IMR-90 (cell line): ENCODE measurements around the gene MLLT1. TPM values are rescaled to one million over a fixed set of nuclear protein-coding genes. Genes with fewer than 3 reads are reported as not detected.

Experiments used
- ATAC-seq: fragments of 200-7000 bp; cut with Tn5 transposase; 2 replicates; pipeline ENCODE4 v1.9.1; 2020; ENCODE audit warnings: low read depth, mild to moderate bottlenecking, moderate library complexity
- BruUV-seq: library from RNA; stranded (reverse); fragments of 400-500 nt; replicated peaks from 2 replicates; lab custom pipeline; 2021; lab: Mats Ljungman, UMichigan
- CTCF ChIA-PET: fragments of 300-600 bp; formaldehyde crosslinking; extraction: SDS; loops from one replicate; lab custom pipeline; 2021; ENCODE audit warnings: antibody characterized with exemption; lab: Yijun Ruan, JAX
- POLR2A ChIA-PET: fragments of 300-600 bp; sonication (Branson Sonifier 250); formaldehyde crosslinking; loops from one replicate; lab custom pipeline; 2022; ENCODE audit warnings: antibody characterized with exemption; ENCODE audit not compliant: unreplicated experiment; lab: Charles Lee
- DNase-seq: peaks from one replicate; pipeline ENCODE4 v3.0.0; 2013
- H2AFZ ChIP-seq: replicated peaks from 2 replicates; pipeline ENCODE3; 2013; ENCODE audit warnings: low read length, mild to moderate bottlenecking; ENCODE audit not compliant: poor library complexity
- H2AK5ac ChIP-seq: 2 replicates; pipeline ENCODE4 v1.6.1; 2013; ENCODE audit warnings: low read depth, low read length, inconsistent platforms
- H2AK9ac ChIP-seq: replicated peaks from 2 replicates; pipeline ENCODE3; 2013; ENCODE audit warnings: mild to moderate bottlenecking, low read depth, low read length, moderate library complexity; ENCODE audit not compliant: poor library complexity
- H2BK120ac ChIP-seq: 2 replicates; pipeline ENCODE4 v1.6.1; 2013; ENCODE audit warnings: low read depth, low read length, inconsistent platforms
- H2BK15ac ChIP-seq: 3 replicates; pipeline ENCODE4 v1.6.1; 2013; ENCODE audit warnings: low read depth, low read length, inconsistent platforms
- H2BK20ac ChIP-seq: 2 replicates; pipeline ENCODE4 v1.6.1; 2013; ENCODE audit warnings: low read depth, mild to moderate bottlenecking, inconsistent platforms, low read length, moderate library complexity
- H2BK5ac ChIP-seq: 2 replicates; pipeline ENCODE4 v1.6.1; 2013; ENCODE audit warnings: mild to moderate bottlenecking, low read depth, low read length, inconsistent platforms; ENCODE audit not compliant: poor library complexity, severe bottlenecking
- H3K14ac ChIP-seq: replicated peaks from 2 replicates; pipeline ENCODE4 v1.6.1; 2013; ENCODE audit warnings: low read depth, low read length, inconsistent platforms
- H3K18ac ChIP-seq: 2 replicates; pipeline ENCODE4 v1.6.1; 2013; ENCODE audit warnings: low read depth, low read length, control low read depth
- H3K23ac ChIP-seq: 2 replicates; pipeline ENCODE4 v1.6.1; 2013; ENCODE audit warnings: low read depth, low read length, inconsistent platforms
- H3K27ac ChIP-seq: 2 replicates; pipeline ENCODE4 v1.5.1; 2013; ENCODE audit warnings: mild to moderate bottlenecking, control low read depth, low read length; ENCODE audit not compliant: insufficient read depth
- H3K27me3 ChIP-seq: 2 replicates; pipeline ENCODE4 v1.6.1; 2013; ENCODE audit warnings: low read length; ENCODE audit not compliant: control insufficient read depth, insufficient read depth
- H3K36me3 ChIP-seq: 2 replicates; pipeline ENCODE4 v1.6.1; 2013; ENCODE audit warnings: low read length, mixed read lengths; ENCODE audit not compliant: control insufficient read depth, insufficient read depth
- H3K4ac ChIP-seq: 2 replicates; pipeline ENCODE4 v1.6.1; 2013; ENCODE audit warnings: low read depth, low read length, inconsistent platforms
- H3K4me1 ChIP-seq: 2 replicates; pipeline ENCODE4 v1.6.1; 2013; ENCODE audit warnings: low read length, mixed read lengths; ENCODE audit not compliant: control insufficient read depth, insufficient read depth
- H3K4me2 ChIP-seq: 2 replicates; pipeline ENCODE4 v1.6.1; 2013; ENCODE audit warnings: low read depth, mild to moderate bottlenecking, control low read depth, low read length, moderate library complexity
- H3K4me3 ChIP-seq: 2 replicates; pipeline ENCODE4 v1.5.1; 2013; ENCODE audit warnings: low read depth, mild to moderate bottlenecking, control low read depth, low read length, moderate library complexity; ENCODE audit not compliant: insufficient read depth
- H3K56ac ChIP-seq: 2 replicates; pipeline ENCODE4 v1.6.1; 2013; ENCODE audit warnings: low read length, inconsistent platforms; ENCODE audit not compliant: insufficient read depth; ENCODE audit errors: extremely low read depth
- H3K79me1 ChIP-seq, 2 experiments: 2 replicates each; pipeline ENCODE4 v1.6.1; 2013; ENCODE audit warnings: low read length in 2 of 2, inconsistent platforms in 1 of 2, low read depth in 1 of 2
- H3K9ac ChIP-seq: 2 replicates; pipeline ENCODE4 v1.6.1; 2013; ENCODE audit warnings: low read depth, low read length, control low read depth
- H3K9me1 ChIP-seq: 2 replicates; pipeline ENCODE4 v1.6.1; 2013; ENCODE audit warnings: low read length, inconsistent platforms; ENCODE audit not compliant: insufficient read depth
- H3K9me3 ChIP-seq: 2 replicates; pipeline ENCODE4 v1.6.1; 2013; ENCODE audit warnings: low read length; ENCODE audit not compliant: control insufficient read depth, insufficient read depth
- H4K20me1 ChIP-seq: 2 replicates; pipeline ENCODE4 v1.6.1; 2013; ENCODE audit warnings: low read length, inconsistent platforms; ENCODE audit not compliant: insufficient read depth
- H4K5ac ChIP-seq: 2 replicates; pipeline ENCODE4 v1.6.1; 2013; ENCODE audit warnings: mild to moderate bottlenecking, low read depth, low read length, control low read depth
- H4K8ac ChIP-seq, 2 experiments: 2 replicates each; pipeline ENCODE4 v1.6.1; 2013; ENCODE audit warnings: low read depth in 2 of 2, low read length in 2 of 2, control low read depth in 1 of 2, inconsistent platforms in 1 of 2
- H4K91ac ChIP-seq: 2 replicates; pipeline ENCODE4 v1.6.1; 2013; ENCODE audit warnings: low read depth, low read length, inconsistent platforms; ENCODE audit not compliant: insufficient read depth
- BHLHE40 ChIP-seq: fragments of 150-350 bp; IDR thresholded peaks from 2 replicates; pipeline ENCODE4 v1.6.1; 2016; ENCODE audit warnings: mild to moderate bottlenecking, low read depth, low read length
- CEBPB ChIP-seq: IDR thresholded peaks from 2 replicates; pipeline ENCODE4 v1.6.1; 2012; ENCODE audit warnings: low read depth, low read length, improper control_type of control experiment
- MXI1 ChIP-seq: IDR thresholded peaks from 2 replicates; pipeline ENCODE4 v1.6.1; 2012; ENCODE audit warnings: low read depth, mild to moderate bottlenecking, low read length, moderate library complexity, borderline replicate concordance
- NFE2L2 ChIP-seq: fragments of 150-350 bp; IDR thresholded peaks from 2 replicates; pipeline ENCODE4 v1.6.1; 2016; ENCODE audit warnings: low read depth, mild to moderate bottlenecking, low read length
- RAD21 ChIP-seq: IDR thresholded peaks from 2 replicates; pipeline ENCODE4 v1.6.1; 2012; ENCODE audit warnings: low read length, improper control_type of control experiment
- RCOR1 ChIP-seq: IDR thresholded peaks from 2 replicates; pipeline ENCODE4 v1.6.1; 2012; ENCODE audit warnings: mild to moderate bottlenecking, low read length, improper control_type of control experiment; ENCODE audit not compliant: insufficient replicate concordance
- SMC3 ChIP-seq: fragments of 150-350 bp; IDR thresholded peaks from 2 replicates; pipeline ENCODE4 v1.6.1; 2016; ENCODE audit warnings: low read depth, mild to moderate bottlenecking, antibody characterized with exemption, low read length, moderate library complexity
- WGBS, 2 experiments: methylation state at CpG; one replicate each; pipeline versions ENCODE4 v1.1.5 to v1.1.7; 2013; ENCODE audit warnings: missing lambda C conversion rate in 2 of 2; ENCODE audit not compliant: insufficient read length in 1 of 2; ENCODE audit errors: extremely low coverage in 2 of 2; 5-methylcytosine and 5-hydroxymethylcytosine counted together
- dilution Hi-C: fragments of 300-500 bp; cut with HindIII; formaldehyde crosslinking; loops from one replicate; pipeline ENCODE4 v1.14.3; 2018; ENCODE audit warnings: low sequenced_read_pairs; ENCODE audit not compliant: unreplicated experiment
- in situ Hi-C: fragments of 300-500 bp; cut with MboI; formaldehyde crosslinking; loops from 3 replicates; pipeline ENCODE4 v1.14.3; 2019; ENCODE audit warnings: low sequenced_read_pairs, inconsistent platforms, mixed read lengths
- intact Hi-C: fragments of 100-400 bp; cut with micrococcal nuclease; formaldehyde crosslinking; loops from 2 replicates; pipeline ENCODE4 v1.10.0; 2022
- polyA plus RNA-seq, 3 experiments: library from polyadenylated mRNA; depleted of rRNA; stranded (reverse); fragments of >200 nt; gene quantifications; 2 replicates each; pipeline ENCODE4 v1.2.3, GENCODE V29; 2012; ENCODE audit warnings: low replicate concordance in 1 of 3
- total RNA-seq: library from RNA; depleted of rRNA; stranded (reverse); fragments of >200 nt; gene quantifications from 2 replicates; pipeline ENCODE4 v1.2.3, GENCODE V29; 2012
- TF ChIP-seq, protein P1 (sequence below): conservative IDR thresholded peaks from 2 replicates; pipeline ENCODE4 v1.5.1; 2012; ENCODE audit warnings: mild to moderate bottlenecking, low read depth, low read length, improper control_type of control experiment

The MLLT1 gene
- total and polyA plus RNA-seq, 2 of the 4 experiments (the other 2 are of a cell fraction) = 1.3 to 30.6 TPM

DNA sequence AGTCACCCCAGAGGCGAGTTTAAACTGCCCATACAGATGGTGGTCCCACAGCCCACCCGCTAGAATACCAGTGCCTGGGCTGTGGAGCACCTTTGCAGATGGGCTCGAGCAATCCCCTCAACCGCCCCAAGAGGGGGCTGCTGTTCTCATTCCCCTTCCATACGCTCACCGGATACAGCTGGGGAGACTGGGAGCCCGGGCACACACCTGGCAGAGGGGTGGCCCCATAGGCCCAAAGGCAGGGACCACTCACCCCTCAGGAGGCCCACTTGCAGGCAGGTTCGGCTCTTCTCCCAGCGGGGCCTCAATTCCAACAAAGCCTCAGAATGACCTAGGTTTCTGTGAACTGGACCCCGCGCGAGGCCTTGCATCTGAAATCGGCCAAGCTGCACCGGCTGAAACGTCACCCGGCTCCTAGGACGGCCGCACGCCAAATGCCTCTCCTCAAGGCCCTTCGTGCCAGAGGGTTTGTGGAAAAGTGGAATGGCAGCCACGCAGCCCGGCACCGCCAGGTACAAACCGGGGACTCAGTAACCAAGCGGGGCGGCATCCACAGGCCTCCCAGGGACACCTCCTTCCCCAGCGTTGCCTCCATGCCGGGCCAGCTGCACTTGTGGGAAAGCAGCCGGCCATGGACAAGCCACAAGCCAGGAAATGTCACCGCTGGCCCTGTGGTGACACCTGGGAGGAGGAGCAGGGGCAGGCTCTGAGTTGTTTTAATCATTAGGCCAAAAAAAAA lies 18.7 kb downstream of the MLLT1 start:
- Histone ChIP-seq H3K18ac (no peak overlapping the region), H2BK15ac (no peak overlapping the region), H4K8ac (no peak overlapping the region), H3K14ac (no peak overlapping the region), H3K9me3 (no peaks in the 10 kb centered on the region), H4K91ac (no peak overlapping the region), H3K27ac (no peak overlapping the region), H2AK5ac (no peak overlapping the region), H3K4me3 (no peak overlapping the region), H2BK20ac (no peak overlapping the region), H3K4ac (no peak overlapping the region), H3K4me2 (no peak overlapping the region), H2BK5ac (no peak overlapping the region), H3K9ac (no peak overlapping the region), H3K27me3 (no peaks in the 10 kb centered on the region), H2AK9ac (no peak overlapping the region), H3K79me1 (peaks cover 36 to 90% of the 10 kb centered on the region in 2 experiments), H3K36me3 (peaks cover 50% of the 10 kb centered on the region), H2BK120ac (no peak overlapping the region), H3K4me1 (peaks cover 22% of the 10 kb centered on the region), H3K56ac (no peak overlapping the region), H4K5ac (no peak overlapping the region), H2AFZ (no peak overlapping the region), H3K23ac (no peak overlapping the region), H3K9me1 (peaks cover 17% of the 10 kb centered on the region), H4K20me1 (peaks cover 57% of the 10 kb centered on the region)
- 91% methylated on average over 10 of the region's 30 CpGs; no CpG with 5 or more reads in 1 of the 2 experiments for WGBS, 2 experiments
- no TSS peak for BruUV-seq
- ChIA-PET POLR2A (no interaction called here), CTCF (no interaction called here)
- in situ Hi-C loops (no loop called here), dilution Hi-C loops (no loop called here), intact Hi-C loops (no loop called here)
- DNase-seq (peak; percentile 22), ATAC-seq (peak; percentile 43)
- TF ChIP-seq CEBPB = no peak
- no peak for TF ChIP-seq BHLHE40
- no peak for TF ChIP-seq RCOR1
- TF ChIP-seq RAD21 = peak; percentile 42
- TF ChIP-seq MXI1 = no peak
- TF ChIP-seq SMC3 = peak; percentile 38; the same call in 1 of the 2 replicates
- TF ChIP-seq, protein P1, sequence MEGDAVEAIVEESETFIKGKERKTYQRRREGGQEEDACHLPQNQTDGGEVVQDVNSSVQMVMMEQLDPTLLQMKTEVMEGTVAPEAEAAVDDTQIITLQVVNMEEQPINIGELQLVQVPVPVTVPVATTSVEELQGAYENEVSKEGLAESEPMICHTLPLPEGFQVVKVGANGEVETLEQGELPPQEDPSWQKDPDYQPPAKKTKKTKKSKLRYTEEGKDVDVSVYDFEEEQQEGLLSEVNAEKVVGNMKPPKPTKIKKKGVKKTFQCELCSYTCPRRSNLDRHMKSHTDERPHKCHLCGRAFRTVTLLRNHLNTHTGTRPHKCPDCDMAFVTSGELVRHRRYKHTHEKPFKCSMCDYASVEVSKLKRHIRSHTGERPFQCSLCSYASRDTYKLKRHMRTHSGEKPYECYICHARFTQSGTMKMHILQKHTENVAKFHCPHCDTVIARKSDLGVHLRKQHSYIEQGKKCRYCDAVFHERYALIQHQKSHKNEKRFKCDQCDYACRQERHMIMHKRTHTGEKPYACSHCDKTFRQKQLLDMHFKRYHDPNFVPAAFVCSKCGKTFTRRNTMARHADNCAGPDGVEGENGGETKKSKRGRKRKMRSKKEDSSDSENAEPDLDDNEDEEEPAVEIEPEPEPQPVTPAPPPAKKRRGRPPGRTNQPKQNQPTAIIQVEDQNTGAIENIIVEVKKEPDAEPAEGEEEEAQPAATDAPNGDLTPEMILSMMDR = peak; percentile 46
- TF ChIP-seq NFE2L2 = no peak
